GM12892 (cell line): ENCODE measurements around the gene EVX1.

ENCODE experiments used
- DNase-seq: peaks from one replicate; pipeline ENCODE4 v3.0.0; 2011; ENCODE audit not compliant: insufficient read length
- FAIRE-seq: peaks from 2 replicates; lab custom pipeline; 2011; peaks lifted over from hg19 to GRCh38; lab: Jason Lieb, UNC
- POLR2A ChIP-seq: IDR thresholded peaks from 2 replicates; pipeline ENCODE4 v1.6.1; 2011; ENCODE audit warnings: low read depth, low read length, control low read depth
- POLR2AphosphoS5 ChIP-seq: IDR thresholded peaks from 2 replicates; pipeline ENCODE4 v1.6.1; 2011; ENCODE audit warnings: low read depth, low read length, control low read depth
- TAF1 ChIP-seq: IDR thresholded peaks from 2 replicates; pipeline ENCODE4 v1.6.1; 2011; ENCODE audit warnings: low read depth, mild to moderate bottlenecking, control low read depth, low read length, borderline replicate concordance

The EVX1 gene

DNA sequence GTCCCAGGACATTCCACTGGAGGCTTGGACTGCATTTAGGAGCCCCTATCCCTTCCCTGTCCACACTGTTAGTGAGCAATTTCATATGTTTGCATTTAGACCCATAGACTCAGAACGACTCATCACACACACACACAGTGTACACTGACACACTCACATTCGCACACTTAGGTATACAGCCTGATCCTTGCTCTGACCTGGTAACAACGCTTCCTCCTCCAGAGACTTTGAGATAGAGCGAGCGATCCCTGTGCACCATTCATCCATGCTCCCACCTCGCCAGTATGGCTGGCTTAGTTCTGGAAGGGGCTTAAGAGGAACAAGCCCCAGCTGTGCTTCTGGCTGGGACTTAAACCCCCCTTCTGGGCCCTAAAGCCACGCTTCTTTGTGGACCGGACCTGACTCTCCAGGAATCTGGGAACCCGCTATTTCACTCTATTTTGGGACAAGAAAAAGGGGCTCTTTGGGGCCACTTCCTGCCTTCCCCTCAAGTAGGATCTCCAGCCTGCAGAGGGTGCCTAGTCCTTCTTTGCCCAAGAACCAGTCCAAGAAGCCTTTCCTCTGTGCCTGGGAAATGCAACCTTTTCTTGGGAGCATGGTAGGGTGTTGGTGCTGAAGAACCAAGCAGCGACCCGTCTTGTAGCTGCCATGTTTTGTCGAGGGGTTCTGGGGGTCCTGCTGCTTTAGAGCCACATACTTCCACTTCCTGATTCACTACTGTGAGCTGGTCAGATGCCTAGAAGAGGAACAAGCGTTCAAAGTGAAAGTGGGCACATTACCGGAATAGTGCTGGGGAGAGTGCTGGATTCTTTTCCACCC, 41.6 kb upstream of the EVX1 start:
- FAIRE-seq, result no peak
- no peak for DNase-seq
- TF ChIP-seq POLR2A (no peak), TAF1 (no peak), POLR2AphosphoS5 (no peak)

DNA sequence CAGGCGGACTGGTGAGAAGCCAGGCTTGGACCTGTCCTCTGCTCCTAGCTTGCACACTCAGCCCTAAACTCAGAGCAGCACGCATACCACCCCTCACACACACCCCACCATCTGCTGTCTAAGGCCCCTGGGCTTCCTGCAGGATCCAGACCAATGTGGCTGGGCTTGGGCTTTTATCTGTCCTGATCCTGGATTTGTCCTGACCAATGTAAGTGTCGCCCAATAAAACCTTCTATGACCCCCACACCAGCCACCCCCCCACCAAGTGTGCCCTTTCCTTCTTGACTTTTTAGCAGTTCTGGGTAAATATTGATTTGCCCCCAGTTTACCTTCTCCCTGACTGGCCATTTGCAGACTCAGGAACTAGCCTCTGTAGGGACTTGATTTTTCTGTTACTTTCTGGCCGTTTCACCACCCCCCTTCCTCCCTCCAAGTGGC, 41.0 kb upstream of the EVX1 start:
- no peak for TF ChIP-seq TAF1
- no peak for TF ChIP-seq POLR2AphosphoS5
- TF ChIP-seq POLR2A, result no peak
- no peak for FAIRE-seq
- DNase-seq, result no peak

GRCh38 chr7:27202018-27202861, 40.4 kb upstream of the EVX1 start:
- DNase-seq, result no peak
- no peak for TF ChIP-seq POLR2A
- FAIRE-seq, result no peak

- FAIRE-seq (no peak), DNase-seq (no peak)
- TF ChIP-seq POLR2AphosphoS5, result no peak
- no peak for TF ChIP-seq TAF1
- no peak for TF ChIP-seq POLR2A
Observed at GRCh38 chr7:27202862-27203134, 39.8 kb upstream of the EVX1 start.

- no peak for DNase-seq
- FAIRE-seq, result no peak
- TF ChIP-seq POLR2AphosphoS5 (no peak), POLR2A (no peak), TAF1 (no peak)
Observed at GRCh38 chr7:27203365-27203953, 39.1 kb upstream of the EVX1 start.

DNA sequence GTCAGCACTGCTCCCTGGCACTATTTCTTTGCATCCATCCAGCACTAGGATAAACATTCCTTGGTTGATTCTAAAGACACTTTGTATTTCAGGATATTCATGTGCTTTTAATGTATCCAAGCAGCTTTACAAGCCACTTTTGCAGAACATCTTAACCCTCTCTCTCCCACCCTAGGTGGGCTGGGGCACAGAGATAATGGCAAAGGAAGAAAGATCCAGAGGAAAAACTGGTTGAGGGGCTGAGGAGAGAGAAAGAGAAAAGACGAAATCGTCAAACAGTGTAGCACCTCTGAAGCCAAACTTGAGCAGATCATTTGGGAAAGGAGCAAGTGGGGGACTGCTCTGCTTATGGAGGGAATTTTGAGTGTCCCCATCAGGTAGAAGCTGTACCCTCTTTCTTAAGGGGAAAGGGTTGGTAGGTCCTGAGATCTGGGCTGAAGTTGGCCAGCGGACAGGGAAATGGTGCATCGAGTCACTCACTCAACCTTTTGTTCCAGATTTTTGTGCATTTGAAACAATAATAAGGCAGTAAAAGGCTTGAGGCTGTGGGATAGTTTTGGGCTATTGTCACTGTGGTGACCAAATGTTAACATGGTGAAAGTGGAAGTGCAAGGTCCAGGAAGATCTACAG, 38.5 kb upstream of the EVX1 start:
- FAIRE-seq (no peak), DNase-seq (no peak)
- no peak for TF ChIP-seq POLR2A
- no peak for TF ChIP-seq POLR2AphosphoS5
- no peak for TF ChIP-seq TAF1

- no peak for DNase-seq
- no peak for FAIRE-seq
- TF ChIP-seq TAF1 (no peak), POLR2A (no peak), POLR2AphosphoS5 (no peak)
Observed at GRCh38 chr7:27204851-27205322, 37.7 kb upstream of the EVX1 start.

- no peak for DNase-seq
- FAIRE-seq, result no peak
- no peak for TF ChIP-seq POLR2AphosphoS5
- TF ChIP-seq POLR2A, result no peak
- no peak for TF ChIP-seq TAF1
Observed at GRCh38 chr7:27205325-27206280, 37.0 kb upstream of the EVX1 start.

DNA sequence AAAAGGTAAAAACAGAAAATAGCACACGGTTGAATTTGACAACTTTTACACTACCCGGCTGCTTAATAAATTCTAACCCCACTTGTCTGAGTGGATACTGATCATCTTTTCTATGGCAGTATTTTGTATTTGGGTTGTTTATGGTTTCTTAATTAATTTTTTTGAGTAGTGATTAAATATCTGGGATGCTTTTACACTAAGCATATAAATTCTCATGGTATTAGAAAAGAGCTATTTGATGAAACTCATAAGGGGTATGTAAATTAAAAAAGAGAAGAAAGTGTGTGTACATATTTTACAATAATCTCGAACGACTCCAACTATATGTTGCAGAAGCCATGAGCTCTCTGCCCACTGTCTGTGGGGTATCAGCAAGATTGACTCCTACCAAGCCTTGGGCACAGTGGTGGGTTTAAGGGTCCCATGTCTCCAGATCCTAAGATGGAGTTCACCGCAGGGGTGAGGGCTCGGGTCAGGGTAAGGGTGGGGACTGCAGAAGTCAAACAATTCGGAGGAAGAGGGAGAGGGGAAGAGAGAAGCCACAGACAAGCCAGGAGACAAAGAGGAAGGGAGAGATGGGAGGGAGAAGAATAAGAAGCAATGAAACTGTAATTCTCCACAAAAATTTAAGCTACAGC, 35.1 kb upstream of the EVX1 start:
- FAIRE-seq (no peak), DNase-seq (no peak)
- TF ChIP-seq TAF1, result no peak
- no peak for TF ChIP-seq POLR2A
- TF ChIP-seq POLR2AphosphoS5, result no peak

DNA sequence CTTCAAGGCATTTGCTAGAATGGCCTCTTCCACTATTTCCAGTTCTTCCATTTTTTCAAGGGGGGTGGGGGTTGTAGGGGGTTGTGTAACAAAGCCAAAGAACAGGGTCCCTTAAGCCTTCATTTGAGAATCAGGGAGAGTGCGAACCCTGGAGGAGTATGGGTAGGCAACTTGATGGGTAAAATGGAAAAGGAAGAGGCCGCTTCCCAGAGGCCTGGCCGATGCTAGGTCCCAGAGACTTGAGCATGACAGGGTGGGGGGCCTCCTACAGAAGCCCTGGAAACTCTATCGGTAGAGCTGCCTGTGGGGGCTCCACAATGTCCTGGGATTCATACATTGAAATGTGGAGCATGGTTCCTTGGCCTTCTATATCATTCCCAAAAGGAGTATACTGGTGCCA, 33.6 kb upstream of the EVX1 start:
- FAIRE-seq (no peak), DNase-seq (no peak)
- TF ChIP-seq TAF1, result no peak
